Liver (tissue), 9 donors: ENCODE results near the gene OXNAD1. TPM values are rescaled to one million over a fixed set of nuclear protein-coding genes. Genes with fewer than 3 reads are reported as not detected.

ENCODE experiments used
- DNase-seq: peaks from one replicate; pipeline ENCODE4 v3.0.0-alpha.2; 2017; ENCODE audit warnings: low spot score
- H3K27ac ChIP-seq, 2 donors: one replicate each; pipeline ENCODE4 v1.7.0; 2013; ENCODE audit warnings: inconsistent platforms in 2 of 2, low read length in 2 of 2, control low read depth in 1 of 2, low read depth in 1 of 2, mild to moderate bottlenecking in 1 of 2
- H3K27me3 ChIP-seq, 4 donors: one replicate each; pipeline versions ENCODE4 v1.6.1 to v1.7.0; 2013; ENCODE audit warnings: low read length in 3 of 4, inconsistent platforms in 1 of 4, mild to moderate bottlenecking in 1 of 4, moderate library complexity in 1 of 4; ENCODE audit not compliant: control insufficient read depth in 4 of 4, insufficient read depth in 4 of 4
- H3K36me3 ChIP-seq, 4 donors: one replicate each; pipeline versions ENCODE4 v1.6.1 to v1.7.0; 2013; ENCODE audit warnings: low read length in 3 of 4, mild to moderate bottlenecking in 3 of 4, low read depth in 1 of 4, moderate library complexity in 1 of 4; ENCODE audit not compliant: control insufficient read depth in 4 of 4, insufficient read depth in 3 of 4
- H3K4me1 ChIP-seq, 4 donors: one replicate each; pipeline versions ENCODE4 v1.6.1 to v1.7.0; 2013; ENCODE audit warnings: low read length in 3 of 4, mild to moderate bottlenecking in 3 of 4, moderate library complexity in 1 of 4; ENCODE audit not compliant: control insufficient read depth in 4 of 4, insufficient read depth in 4 of 4
- H3K4me3 ChIP-seq, 3 donors: one replicate each; pipeline versions ENCODE4 v1.6.1 to v1.7.0; 2013; ENCODE audit warnings: low read length in 3 of 3, control low read depth in 1 of 3, low read depth in 1 of 3, mild to moderate bottlenecking in 1 of 3
- H3K9ac ChIP-seq, 2 donors: one replicate each; pipeline ENCODE4 v1.7.0; 2013; ENCODE audit warnings: low read length in 2 of 2, mild to moderate bottlenecking in 2 of 2, moderate library complexity in 2 of 2, control low read depth in 1 of 2, low read depth in 1 of 2
- H3K9me3 ChIP-seq, 4 donors: one replicate each; pipeline versions ENCODE4 v1.6.1 to v1.7.0; 2013; ENCODE audit warnings: low read length in 3 of 4; ENCODE audit not compliant: control insufficient read depth in 4 of 4
- EGR1 ChIP-seq, 2 donors: IDR thresholded peaks; 2 replicates each; pipeline ENCODE4 v1.6.1; 2016 to 2018; ENCODE audit warnings: antibody characterized with exemption in 2 of 2, low read depth in 2 of 2
- FOXA1 ChIP-seq: IDR thresholded peaks from 2 replicates; pipeline ENCODE4 v1.6.1; 2016; ENCODE audit warnings: antibody characterized with exemption
- FOXA2 ChIP-seq: IDR thresholded peaks from 2 replicates; pipeline ENCODE4 v1.6.1; 2016; ENCODE audit warnings: antibody characterized with exemption
- GABPA ChIP-seq, 2 donors: IDR thresholded peaks in 1 of 2; conservative IDR thresholded peaks in 1 of 2; 2 replicates each; pipeline ENCODE4 v1.6.1; 2016; ENCODE audit warnings: antibody characterized with exemption in 2 of 2, mild to moderate bottlenecking in 1 of 2, moderate library complexity in 1 of 2
- HNF4A ChIP-seq, 2 donors: conservative IDR thresholded peaks; 2 replicates each; pipeline ENCODE4 v1.6.1; 2016; ENCODE audit warnings: antibody characterized with exemption in 2 of 2, mild to moderate bottlenecking in 2 of 2
- JUND ChIP-seq, 2 donors: IDR thresholded peaks; 2 replicates each; pipeline ENCODE4 v1.6.1; 2016; ENCODE audit warnings: antibody characterized with exemption in 2 of 2
- RAD21 ChIP-seq, 2 donors: IDR thresholded peaks; 2 replicates each; pipeline ENCODE4 v1.6.1; 2016; ENCODE audit warnings: antibody characterized with exemption in 2 of 2, mild to moderate bottlenecking in 2 of 2
- RXRA ChIP-seq, 2 donors: IDR thresholded peaks; 2 replicates each; pipeline ENCODE4 v1.6.1; 2017 to 2018; ENCODE audit warnings: antibody characterized with exemption in 2 of 2, mild to moderate bottlenecking in 1 of 2
- SP1 ChIP-seq: IDR thresholded peaks from 2 replicates; pipeline ENCODE4 v1.6.1; 2018; ENCODE audit warnings: antibody characterized with exemption, mild to moderate bottlenecking
- YY1 ChIP-seq: IDR thresholded peaks from 2 replicates; pipeline ENCODE4 v1.6.1; 2016; ENCODE audit warnings: antibody characterized with exemption, mild to moderate bottlenecking
- WGBS: extraction: QIAGEN DNeasy Blood & Tissue Kit; methylation state at CpG from one replicate; pipeline ENCODE4 v1.1.7; 2013; 5-methylcytosine and 5-hydroxymethylcytosine counted together
- polyA plus RNA-seq, 2 donors: library from polyadenylated mRNA; stranded (reverse) in 1 of 2; unstranded in 1 of 2; fragments of 200-250 nt in 1 of 2; fragments of >200 nt in 1 of 2; fragmentation: Nextera tagmentation in 1 of 2; extraction: Ambion mirVana in 1 of 2; gene quantifications; one replicate each; pipeline versions ENCODE4 v1.2.1 to v1.2.3, GENCODE V29; 2013 to 2015
- total RNA-seq, 2 donors: library from RNA; depleted of rRNA; stranded (reverse); fragments of >200 nt; gene quantifications; one replicate each; pipeline ENCODE4 v1.2.3, GENCODE V29; 2014
- TF ChIP-seq, protein P1 (sequence below): IDR thresholded peaks from 2 replicates; pipeline ENCODE4 v1.6.1; 2016; ENCODE audit warnings: antibody characterized with exemption, mild to moderate bottlenecking
- TF ChIP-seq, protein P2 (sequence below): IDR thresholded peaks from 2 replicates; pipeline ENCODE4 v1.6.1; 2016; ENCODE audit warnings: antibody characterized with exemption
- TF ChIP-seq, protein P3 (sequence below): fragments of 150-350 bp; IDR thresholded peaks from 2 replicates; pipeline ENCODE4 v1.5.1; 2017; ENCODE audit warnings: improper control_type of control experiment, low read depth, low read length; ENCODE audit not compliant: missing input control
- TF ChIP-seq, protein P4 (sequence below): IDR thresholded peaks from 2 replicates; pipeline ENCODE4 v1.6.1; 2016; ENCODE audit warnings: antibody characterized with exemption
- donor health status: healthy.
- donor health status: healthy.
- donor health status: healthy.
- donor health status: healthy.
- donor health status: healthy.

OXNAD1 gene
- total and polyA plus RNA-seq, 4 donors, result 9.3 to 24.6 (median 14.1) TPM

DNA sequence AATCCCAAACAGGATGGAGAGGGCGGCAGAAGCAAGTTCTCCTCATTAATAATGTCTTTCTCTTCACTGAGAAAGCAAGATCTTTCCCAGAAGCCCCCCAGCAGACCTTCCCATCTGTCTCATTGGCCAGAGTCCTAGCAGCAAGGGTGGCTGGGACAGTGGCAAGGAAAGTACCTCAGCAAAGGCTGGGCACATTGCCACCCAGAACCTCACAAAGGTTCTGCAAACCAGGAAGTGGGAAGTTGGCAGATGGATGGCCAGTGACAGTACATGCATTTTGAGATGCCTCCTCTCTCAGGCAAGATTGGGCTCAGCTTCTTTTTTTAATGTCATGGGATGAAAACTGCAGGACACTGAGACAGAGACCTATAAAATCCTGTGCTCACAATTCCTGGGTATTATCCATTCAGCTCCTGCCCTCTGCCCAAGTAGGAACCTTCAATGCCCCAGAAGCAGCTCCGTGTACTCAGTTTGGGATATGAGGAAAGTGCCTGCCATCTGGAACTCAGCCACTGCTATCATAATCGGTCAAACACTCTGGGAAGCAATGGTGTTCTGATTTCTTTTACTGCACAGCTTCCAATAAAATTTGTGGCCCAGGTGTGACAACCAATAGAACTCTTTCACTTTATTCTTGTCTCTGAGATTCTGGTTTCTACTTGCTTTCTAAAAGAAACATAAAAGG is 25.8 kb upstream of the OXNAD1 start:
- H3K27me3 ChIP-seq, result no peaks in the 10 kb centered on the region
- no peaks in the 10 kb centered on the region for H3K9me3 ChIP-seq
- H3K27ac ChIP-seq, result no peak overlapping the region
- H3K9ac ChIP-seq, result no peak overlapping the region
- TF ChIP-seq, protein P1, sequence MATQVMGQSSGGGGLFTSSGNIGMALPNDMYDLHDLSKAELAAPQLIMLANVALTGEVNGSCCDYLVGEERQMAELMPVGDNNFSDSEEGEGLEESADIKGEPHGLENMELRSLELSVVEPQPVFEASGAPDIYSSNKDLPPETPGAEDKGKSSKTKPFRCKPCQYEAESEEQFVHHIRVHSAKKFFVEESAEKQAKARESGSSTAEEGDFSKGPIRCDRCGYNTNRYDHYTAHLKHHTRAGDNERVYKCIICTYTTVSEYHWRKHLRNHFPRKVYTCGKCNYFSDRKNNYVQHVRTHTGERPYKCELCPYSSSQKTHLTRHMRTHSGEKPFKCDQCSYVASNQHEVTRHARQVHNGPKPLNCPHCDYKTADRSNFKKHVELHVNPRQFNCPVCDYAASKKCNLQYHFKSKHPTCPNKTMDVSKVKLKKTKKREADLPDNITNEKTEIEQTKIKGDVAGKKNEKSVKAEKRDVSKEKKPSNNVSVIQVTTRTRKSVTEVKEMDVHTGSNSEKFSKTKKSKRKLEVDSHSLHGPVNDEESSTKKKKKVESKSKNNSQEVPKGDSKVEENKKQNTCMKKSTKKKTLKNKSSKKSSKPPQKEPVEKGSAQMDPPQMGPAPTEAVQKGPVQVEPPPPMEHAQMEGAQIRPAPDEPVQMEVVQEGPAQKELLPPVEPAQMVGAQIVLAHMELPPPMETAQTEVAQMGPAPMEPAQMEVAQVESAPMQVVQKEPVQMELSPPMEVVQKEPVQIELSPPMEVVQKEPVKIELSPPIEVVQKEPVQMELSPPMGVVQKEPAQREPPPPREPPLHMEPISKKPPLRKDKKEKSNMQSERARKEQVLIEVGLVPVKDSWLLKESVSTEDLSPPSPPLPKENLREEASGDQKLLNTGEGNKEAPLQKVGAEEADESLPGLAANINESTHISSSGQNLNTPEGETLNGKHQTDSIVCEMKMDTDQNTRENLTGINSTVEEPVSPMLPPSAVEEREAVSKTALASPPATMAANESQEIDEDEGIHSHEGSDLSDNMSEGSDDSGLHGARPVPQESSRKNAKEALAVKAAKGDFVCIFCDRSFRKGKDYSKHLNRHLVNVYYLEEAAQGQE, result no peak
- TF ChIP-seq HNF4A (conservative IDR thresholded peaks at IDR 0.05) (peak in 1 of 2 donors; percentile 17), FOXA1 (no peak), GABPA (IDR thresholded peaks at IDR 0.05 in 1 of 2, conservative IDR thresholded peaks at IDR 0.05 in 1 of 2) (no peak), FOXA2 (no peak)
- H3K4me3 ChIP-seq, result no peak overlapping the region
- no peaks in the 10 kb centered on the region for H3K36me3 ChIP-seq
- DNase-seq, result no peak
- H3K4me1 ChIP-seq, result peaks cover 0 to 11% (median 0%) of the 10 kb centered on the region in 4 donors
- 46% methylated on average over 3 of the region's 3 CpGs for WGBS

DNA sequence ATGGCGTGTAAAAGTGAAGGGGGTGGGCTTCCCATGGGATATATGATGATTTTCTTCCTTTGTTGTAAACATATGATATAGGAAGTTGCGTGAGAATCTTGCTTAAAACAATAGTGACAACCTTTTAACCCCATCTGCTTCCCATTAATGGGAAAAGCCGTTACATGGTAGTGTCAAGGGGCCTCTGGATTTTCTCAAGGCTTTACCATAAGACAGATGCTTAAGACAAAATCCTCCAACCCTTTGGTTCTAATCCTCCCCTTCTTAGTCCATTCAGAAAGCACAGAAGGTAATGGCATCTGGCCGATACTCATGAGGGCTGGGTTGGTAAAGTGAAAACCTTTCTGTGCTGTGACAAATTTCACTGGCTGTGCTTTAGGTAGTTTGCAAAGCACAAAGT is 25.2 kb upstream of the OXNAD1 start:
- no peak for DNase-seq
- Histone ChIP-seq H3K36me3 (no peaks in the 10 kb centered on the region), H3K9ac (no peak overlapping the region), H3K4me3 (no peak overlapping the region), H3K4me1 (peaks cover 0 to 11% (median 0%) of the 10 kb centered on the region in 4 donors), H3K27ac (peak overlapping the region in 1 of 2 donors; percentile 49), H3K27me3 (no peaks in the 10 kb centered on the region), H3K9me3 (no peaks in the 10 kb centered on the region)
- WGBS, result 85% methylated on average over 4 of the region's 4 CpGs
- no peak for TF ChIP-seq RXRA (IDR thresholded peaks at IDR 0.05)
- TF ChIP-seq, protein P2, sequence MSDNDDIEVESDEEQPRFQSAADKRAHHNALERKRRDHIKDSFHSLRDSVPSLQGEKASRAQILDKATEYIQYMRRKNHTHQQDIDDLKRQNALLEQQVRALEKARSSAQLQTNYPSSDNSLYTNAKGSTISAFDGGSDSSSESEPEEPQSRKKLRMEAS, result no peak
- no peak for TF ChIP-seq SP1
- TF ChIP-seq HNF4A (conservative IDR thresholded peaks at IDR 0.05), result no peak
- TF ChIP-seq EGR1 (IDR thresholded peaks at IDR 0.05; ENCODE audit: low read depth in 2 of 2), result no peak
- no peak for TF ChIP-seq GABPA (IDR thresholded peaks at IDR 0.05 in 1 of 2, conservative IDR thresholded peaks at IDR 0.05 in 1 of 2)

DNA sequence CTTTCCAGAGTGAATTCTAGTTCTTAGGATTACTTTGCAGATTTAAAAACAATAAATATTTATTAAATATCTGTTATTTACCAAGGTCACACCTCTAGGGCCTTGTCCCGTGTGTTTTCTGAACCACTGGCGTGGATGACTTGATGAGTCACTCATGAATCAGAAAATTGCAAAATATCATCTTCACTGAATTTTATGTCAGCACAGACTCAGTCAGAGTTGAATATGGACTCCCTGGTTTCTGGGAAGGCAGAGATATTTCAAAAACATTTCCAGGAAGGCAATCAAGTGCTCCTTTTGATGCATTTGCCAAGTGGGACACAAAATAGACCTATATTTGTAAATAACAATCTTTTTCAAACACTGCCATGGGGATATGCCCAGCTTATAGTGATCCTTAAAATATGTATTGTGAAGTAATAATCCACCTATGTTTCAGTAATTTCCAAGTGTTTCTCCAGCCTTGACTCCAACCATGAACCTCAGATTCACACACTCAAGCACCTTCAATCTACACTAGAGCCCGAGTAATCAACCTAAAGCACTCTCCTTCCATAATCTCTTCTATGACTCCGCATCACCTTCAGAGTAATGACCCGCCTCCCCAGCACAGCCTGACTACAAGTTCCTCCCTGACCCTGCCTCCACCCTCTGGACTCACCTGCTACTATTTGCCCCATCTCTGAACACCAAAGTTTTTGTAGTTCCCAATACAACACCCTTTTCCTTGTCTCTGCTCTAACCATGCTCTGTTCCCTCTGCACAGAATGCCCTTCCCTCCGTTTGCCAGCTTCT is 24.6 kb upstream of the OXNAD1 start:
- no peaks in the 10 kb centered on the region for H3K36me3 ChIP-seq
- no peaks in the 10 kb centered on the region for H3K9me3 ChIP-seq
- no peak overlapping the region for H3K4me3 ChIP-seq
- H3K9ac ChIP-seq, result no peak overlapping the region
- DNase-seq, result no peak
- peaks cover 0 to 11% (median 0%) of the 10 kb centered on the region in 4 donors for H3K4me1 ChIP-seq
- peak overlapping the region in 1 of 2 donors; percentile 49 for H3K27ac ChIP-seq
- WGBS, result 71% methylated on average over 6 of the region's 6 CpGs
- no peaks in the 10 kb centered on the region for H3K27me3 ChIP-seq
- TF ChIP-seq FOXA2 (no peak), SP1 (no peak), FOXA1 (no peak), RXRA (IDR thresholded peaks at IDR 0.05) (peak in 1 of 2 donors; percentile 40), YY1 (peak; percentile 46), JUND (IDR thresholded peaks at IDR 0.05) (peak; percentile 44 to 83), RAD21 (IDR thresholded peaks at IDR 0.05) (no peak), HNF4A (conservative IDR thresholded peaks at IDR 0.05) (peak; percentile 27 to 36)
- TF ChIP-seq, protein P1, result no peak
- TF ChIP-seq, protein P3, sequence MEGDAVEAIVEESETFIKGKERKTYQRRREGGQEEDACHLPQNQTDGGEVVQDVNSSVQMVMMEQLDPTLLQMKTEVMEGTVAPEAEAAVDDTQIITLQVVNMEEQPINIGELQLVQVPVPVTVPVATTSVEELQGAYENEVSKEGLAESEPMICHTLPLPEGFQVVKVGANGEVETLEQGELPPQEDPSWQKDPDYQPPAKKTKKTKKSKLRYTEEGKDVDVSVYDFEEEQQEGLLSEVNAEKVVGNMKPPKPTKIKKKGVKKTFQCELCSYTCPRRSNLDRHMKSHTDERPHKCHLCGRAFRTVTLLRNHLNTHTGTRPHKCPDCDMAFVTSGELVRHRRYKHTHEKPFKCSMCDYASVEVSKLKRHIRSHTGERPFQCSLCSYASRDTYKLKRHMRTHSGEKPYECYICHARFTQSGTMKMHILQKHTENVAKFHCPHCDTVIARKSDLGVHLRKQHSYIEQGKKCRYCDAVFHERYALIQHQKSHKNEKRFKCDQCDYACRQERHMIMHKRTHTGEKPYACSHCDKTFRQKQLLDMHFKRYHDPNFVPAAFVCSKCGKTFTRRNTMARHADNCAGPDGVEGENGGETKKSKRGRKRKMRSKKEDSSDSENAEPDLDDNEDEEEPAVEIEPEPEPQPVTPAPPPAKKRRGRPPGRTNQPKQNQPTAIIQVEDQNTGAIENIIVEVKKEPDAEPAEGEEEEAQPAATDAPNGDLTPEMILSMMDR, result no peak
- TF ChIP-seq, protein P4, sequence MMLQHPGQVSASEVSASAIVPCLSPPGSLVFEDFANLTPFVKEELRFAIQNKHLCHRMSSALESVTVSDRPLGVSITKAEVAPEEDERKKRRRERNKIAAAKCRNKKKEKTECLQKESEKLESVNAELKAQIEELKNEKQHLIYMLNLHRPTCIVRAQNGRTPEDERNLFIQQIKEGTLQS, result peak; percentile 16
